GM23338 (cell line): ENCODE measurements around the gene FLRT2. TPM values are rescaled to one million over a fixed set of nuclear protein-coding genes. Genes with fewer than 3 reads are reported as not detected.

Experiments used
- ATAC-seq: fragments of 200-7000 bp; cut with Tn5 transposase; 3 replicates; pipeline ENCODE4 v1.9.1; 2020
- DNase-seq: peaks from one replicate; pipeline ENCODE4 v3.0.0-alpha.2; 2015; ENCODE audit warnings: low spot score
- H2AFZ ChIP-seq: fragments of 200-600 bp; sonication (generic); 2 replicates; pipeline ENCODE4 v1.8.0; 2016; ENCODE audit warnings: antibody characterized with exemption, mild to moderate bottlenecking, moderate library complexity
- H3F3A ChIP-seq: fragments of 200-600 bp; sonication (generic); replicated peaks from 2 replicates; pipeline ENCODE4 v1.8.0; 2017; ENCODE audit warnings: antibody characterized with exemption, mixed run types, low read depth
- H3K27ac ChIP-seq: fragments of 200-600 bp; sonication (generic); 2 replicates; pipeline ENCODE4 v1.6.1; 2016; ENCODE audit warnings: low read depth
- H3K27me3 ChIP-seq: fragments of 200-600 bp; sonication (generic); 2 replicates; pipeline ENCODE4 v1.8.0; 2016; ENCODE audit warnings: mild to moderate bottlenecking, mixed run types, moderate library complexity; ENCODE audit not compliant: insufficient read depth
- H3K36me3 ChIP-seq: fragments of 200-600 bp; sonication (generic); 2 replicates; pipeline ENCODE4 v1.8.0; 2016; ENCODE audit warnings: mild to moderate bottlenecking; ENCODE audit not compliant: insufficient read depth
- H3K4me1 ChIP-seq: fragments of 200-600 bp; sonication (generic); 2 replicates; pipeline ENCODE4 v1.8.0; 2016; ENCODE audit warnings: mild to moderate bottlenecking, moderate library complexity; ENCODE audit not compliant: insufficient read depth
- H3K4me2 ChIP-seq: fragments of 200-600 bp; sonication (generic); 2 replicates; pipeline ENCODE4 v1.7.1; 2017; ENCODE audit warnings: mixed run types
- H3K4me3 ChIP-seq: fragments of 200-600 bp; sonication (generic); 2 replicates; pipeline ENCODE4 v1.6.1; 2016; ENCODE audit warnings: mixed run types
- H3K79me2 ChIP-seq: fragments of 200-600 bp; sonication (generic); replicated peaks from 2 replicates; pipeline ENCODE4 v1.8.0; 2017; ENCODE audit warnings: mild to moderate bottlenecking; ENCODE audit not compliant: insufficient read depth
- H3K9me2 ChIP-seq: fragments of 200-600 bp; sonication (generic); 2 replicates; pipeline ENCODE4 v1.8.0; 2017; ENCODE audit not compliant: insufficient read depth
- H4K20me1 ChIP-seq: fragments of 200-600 bp; sonication (generic); replicated peaks from 2 replicates; pipeline ENCODE4 v1.8.0; 2017; ENCODE audit warnings: mild to moderate bottlenecking; ENCODE audit not compliant: insufficient read depth
- H3K27ac Mint-ChIP-seq: 2 replicates; pipeline ENCODE4 v1.8.0; 2020; ENCODE audit warnings: inconsistent platforms, mild to moderate bottlenecking, moderate library complexity, mixed read lengths
- H3K27me3 Mint-ChIP-seq: 3 replicates; pipeline ENCODE4 v1.8.0; 2022; ENCODE audit warnings: low read depth, mild to moderate bottlenecking, moderate library complexity, mixed read lengths, inconsistent platforms; ENCODE audit not compliant: insufficient read depth, poor library complexity
- H3K36me3 Mint-ChIP-seq: 3 replicates; pipeline ENCODE4 v1.8.0; 2021; ENCODE audit warnings: low read depth, mild to moderate bottlenecking, inconsistent platforms, moderate library complexity, mixed read lengths
- H3K4me1 Mint-ChIP-seq: 3 replicates; pipeline ENCODE4 v1.8.0; 2020; ENCODE audit warnings: mild to moderate bottlenecking, inconsistent platforms, mixed read lengths
- H3K4me3 Mint-ChIP-seq: 3 replicates; pipeline ENCODE4 v1.8.0; 2021; ENCODE audit warnings: moderate library complexity, mild to moderate bottlenecking, inconsistent platforms, mixed read lengths
- H3K9me3 Mint-ChIP-seq: 3 replicates; pipeline ENCODE4 v1.8.0; 2020; ENCODE audit warnings: moderate library complexity, mild to moderate bottlenecking, inconsistent platforms, mixed read lengths
- CREB1 ChIP-seq: fragments of 250-450 bp; sonication (Bioruptor Pico); IDR thresholded peaks from 2 replicates; pipeline ENCODE4 v1.5.0; 2020; ENCODE audit warnings: low read depth, mild to moderate bottlenecking, moderate library complexity
- EZH2 ChIP-seq: fragments of 200-600 bp; sonication (generic); IDR thresholded peaks from one replicate; pipeline ENCODE4 v1.8.0; 2017; ENCODE audit warnings: antibody characterized with exemption, mild to moderate bottlenecking, low read depth; ENCODE audit not compliant: unreplicated experiment
- EZH2phosphoT487 ChIP-seq: fragments of 200-600 bp; sonication (generic); IDR thresholded peaks from one replicate; pipeline ENCODE4 v1.8.1; 2018; ENCODE audit warnings: antibody characterized with exemption; ENCODE audit not compliant: unreplicated experiment
- NANOG ChIP-seq: IDR thresholded peaks from 2 replicates; pipeline ENCODE4 v1.6.1; 2016; ENCODE audit warnings: antibody characterized with exemption, borderline replicate concordance
- POLR2AphosphoS5 ChIP-seq: IDR thresholded peaks from 2 replicates; pipeline ENCODE4 v1.6.1; 2016; ENCODE audit warnings: antibody characterized with exemption, low read depth
- REST ChIP-seq: IDR thresholded peaks from one replicate; pipeline ENCODE4 v1.6.1; 2018; ENCODE audit warnings: antibody characterized with exemption; ENCODE audit not compliant: unreplicated experiment
- polyA plus RNA-seq: library from polyadenylated mRNA; unstranded; fragments of >200 nt; fragmentation: Nextera tagmentation; extraction: Ambion mirVana; gene quantifications from 2 replicates; pipeline ENCODE4 v1.2.1, GENCODE V29; 2016
- total RNA-seq: library from RNA; depleted of rRNA; stranded (reverse); fragments of >200 nt; shearing (Covaris generic); gene quantifications from 2 replicates; pipeline ENCODE4 v1.2.3, GENCODE V29; 2014
- TF ChIP-seq, protein P1 (sequence below), 2 experiments: fragments of 200-600 bp in 1 of 2; sonication (generic) in 1 of 2; conservative IDR thresholded peaks; 2 replicates each; pipeline versions ENCODE4 v1.5.1 to v1.6.1; 2016 to 2017; ENCODE audit warnings: antibody characterized with exemption in 2 of 2, low read depth in 2 of 2, mild to moderate bottlenecking in 2 of 2, moderate library complexity in 1 of 2
- TF ChIP-seq, protein P2 (sequence below): IDR thresholded peaks from 2 replicates; pipeline ENCODE4 v1.6.1; 2016; ENCODE audit warnings: antibody characterized with exemption

FLRT2 gene
- total and polyA plus RNA-seq, 2 experiments from 2014 or later: 4.3 to 7.4 TPM

- TF ChIP-seq, protein P1, sequence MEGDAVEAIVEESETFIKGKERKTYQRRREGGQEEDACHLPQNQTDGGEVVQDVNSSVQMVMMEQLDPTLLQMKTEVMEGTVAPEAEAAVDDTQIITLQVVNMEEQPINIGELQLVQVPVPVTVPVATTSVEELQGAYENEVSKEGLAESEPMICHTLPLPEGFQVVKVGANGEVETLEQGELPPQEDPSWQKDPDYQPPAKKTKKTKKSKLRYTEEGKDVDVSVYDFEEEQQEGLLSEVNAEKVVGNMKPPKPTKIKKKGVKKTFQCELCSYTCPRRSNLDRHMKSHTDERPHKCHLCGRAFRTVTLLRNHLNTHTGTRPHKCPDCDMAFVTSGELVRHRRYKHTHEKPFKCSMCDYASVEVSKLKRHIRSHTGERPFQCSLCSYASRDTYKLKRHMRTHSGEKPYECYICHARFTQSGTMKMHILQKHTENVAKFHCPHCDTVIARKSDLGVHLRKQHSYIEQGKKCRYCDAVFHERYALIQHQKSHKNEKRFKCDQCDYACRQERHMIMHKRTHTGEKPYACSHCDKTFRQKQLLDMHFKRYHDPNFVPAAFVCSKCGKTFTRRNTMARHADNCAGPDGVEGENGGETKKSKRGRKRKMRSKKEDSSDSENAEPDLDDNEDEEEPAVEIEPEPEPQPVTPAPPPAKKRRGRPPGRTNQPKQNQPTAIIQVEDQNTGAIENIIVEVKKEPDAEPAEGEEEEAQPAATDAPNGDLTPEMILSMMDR (conservative IDR thresholded peaks at IDR 0.05; ENCODE audit: low read depth in 2 of 2): no peak
- no peak for TF ChIP-seq NANOG
- no peak for TF ChIP-seq CREB1 (CRISPR knock-in tag)
- no peak for TF ChIP-seq REST
- TF ChIP-seq EZH2phosphoT487: no peak
- TF ChIP-seq, protein P2, sequence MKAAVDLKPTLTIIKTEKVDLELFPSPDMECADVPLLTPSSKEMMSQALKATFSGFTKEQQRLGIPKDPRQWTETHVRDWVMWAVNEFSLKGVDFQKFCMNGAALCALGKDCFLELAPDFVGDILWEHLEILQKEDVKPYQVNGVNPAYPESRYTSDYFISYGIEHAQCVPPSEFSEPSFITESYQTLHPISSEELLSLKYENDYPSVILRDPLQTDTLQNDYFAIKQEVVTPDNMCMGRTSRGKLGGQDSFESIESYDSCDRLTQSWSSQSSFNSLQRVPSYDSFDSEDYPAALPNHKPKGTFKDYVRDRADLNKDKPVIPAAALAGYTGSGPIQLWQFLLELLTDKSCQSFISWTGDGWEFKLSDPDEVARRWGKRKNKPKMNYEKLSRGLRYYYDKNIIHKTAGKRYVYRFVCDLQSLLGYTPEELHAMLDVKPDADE: no peak
- TF ChIP-seq EZH2: no peak
- TF ChIP-seq POLR2AphosphoS5: no peak
These were observed 2.4 kb upstream of the FLRT2 start (continued) for GRCh38 chr14:85527445-85528035.

GRCh38 chr14:85528080-85528896, 1.7 kb upstream of the FLRT2 start:
- Mint-ChIP-seq H3K4me3 (peak overlapping the region; percentile 75), H3K27me3 (peaks cover 48% of the 10 kb centered on the region), H3K9me3 (no peaks in the 10 kb centered on the region; the same call in 2 of the 3 replicates), H3K36me3 (no peaks in the 10 kb centered on the region), H3K27ac (no peak overlapping the region), H3K4me1 (peaks cover 44% of the 10 kb centered on the region)
- ATAC-seq (peak; percentile 12), DNase-seq (peak; percentile 69)
- no peaks in the 10 kb centered on the region for H3K36me3 ChIP-seq
- H3K27ac ChIP-seq: no peak overlapping the region
- H3F3A ChIP-seq: peaks cover 3% of the 10 kb centered on the region; the same call in 1 of the 2 replicates
- no peaks in the 10 kb centered on the region for H3K9me2 ChIP-seq
- peak overlapping the region; percentile 98 for H3K4me2 ChIP-seq
- peak overlapping the region; percentile 83 for H3K4me3 ChIP-seq
- peaks cover 56% of the 10 kb centered on the region for H3K27me3 ChIP-seq
- no peak overlapping the region for H2AFZ ChIP-seq
- H4K20me1 ChIP-seq: no peaks in the 10 kb centered on the region
- TF ChIP-seq, protein P1 (conservative IDR thresholded peaks at IDR 0.05; ENCODE audit: low read depth in 2 of 2): peak; percentile 64 to 75
- no peak for TF ChIP-seq POLR2AphosphoS5
- no peak for TF ChIP-seq EZH2
- H3K79me2 ChIP-seq: no peaks in the 10 kb centered on the region
- H3K4me1 ChIP-seq: peaks cover 38% of the 10 kb centered on the region
